ENCODE measurements around the gene MAN2B2.

Gene MAN2B2

DNA sequence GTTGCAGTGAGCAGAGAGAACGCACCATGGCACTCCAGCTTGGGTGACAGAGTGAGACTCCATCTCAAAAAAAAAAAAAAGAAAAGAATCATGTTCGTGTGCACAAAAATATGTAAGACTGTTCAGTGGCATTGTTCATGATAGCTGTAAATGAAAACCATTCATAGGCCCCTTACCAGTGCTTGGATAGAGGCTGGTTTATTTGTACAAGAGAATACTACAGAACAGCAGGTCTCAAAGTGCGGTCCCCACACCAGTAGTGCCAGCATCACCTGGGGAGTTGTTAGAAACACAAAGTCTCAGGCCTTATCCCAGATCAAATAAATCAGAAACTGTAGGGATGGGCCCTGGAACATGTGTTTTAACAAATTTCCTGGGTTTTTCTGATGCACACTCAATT, 52.8 kb downstream of the MAN2B2 start:
- TF ChIP-seq, protein P1, sequence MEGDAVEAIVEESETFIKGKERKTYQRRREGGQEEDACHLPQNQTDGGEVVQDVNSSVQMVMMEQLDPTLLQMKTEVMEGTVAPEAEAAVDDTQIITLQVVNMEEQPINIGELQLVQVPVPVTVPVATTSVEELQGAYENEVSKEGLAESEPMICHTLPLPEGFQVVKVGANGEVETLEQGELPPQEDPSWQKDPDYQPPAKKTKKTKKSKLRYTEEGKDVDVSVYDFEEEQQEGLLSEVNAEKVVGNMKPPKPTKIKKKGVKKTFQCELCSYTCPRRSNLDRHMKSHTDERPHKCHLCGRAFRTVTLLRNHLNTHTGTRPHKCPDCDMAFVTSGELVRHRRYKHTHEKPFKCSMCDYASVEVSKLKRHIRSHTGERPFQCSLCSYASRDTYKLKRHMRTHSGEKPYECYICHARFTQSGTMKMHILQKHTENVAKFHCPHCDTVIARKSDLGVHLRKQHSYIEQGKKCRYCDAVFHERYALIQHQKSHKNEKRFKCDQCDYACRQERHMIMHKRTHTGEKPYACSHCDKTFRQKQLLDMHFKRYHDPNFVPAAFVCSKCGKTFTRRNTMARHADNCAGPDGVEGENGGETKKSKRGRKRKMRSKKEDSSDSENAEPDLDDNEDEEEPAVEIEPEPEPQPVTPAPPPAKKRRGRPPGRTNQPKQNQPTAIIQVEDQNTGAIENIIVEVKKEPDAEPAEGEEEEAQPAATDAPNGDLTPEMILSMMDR (IDR thresholded peaks at IDR 0.05): no peak

DNA sequence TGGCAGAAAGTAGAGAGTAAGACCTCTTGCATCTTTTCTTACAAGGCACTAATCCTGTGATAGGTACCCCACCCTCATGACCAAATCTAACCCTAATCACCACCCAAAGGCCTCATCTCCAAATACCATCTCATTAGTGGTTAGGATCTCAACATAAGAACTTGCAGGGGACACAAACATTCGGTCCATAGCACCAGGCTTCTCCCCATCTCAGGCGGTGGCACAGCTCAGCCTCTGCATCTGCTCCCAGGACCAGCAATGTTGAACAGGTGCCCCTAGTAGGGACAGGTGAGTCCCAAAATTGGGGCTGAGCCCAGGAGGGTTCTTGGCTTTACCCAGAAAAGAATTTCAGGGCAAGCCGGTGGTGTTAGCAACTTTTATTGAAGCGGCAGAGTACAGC, 57.1 kb downstream of the MAN2B2 start:
- TF ChIP-seq, protein P1 (IDR thresholded peaks at IDR 0.05): no peak

DNA sequence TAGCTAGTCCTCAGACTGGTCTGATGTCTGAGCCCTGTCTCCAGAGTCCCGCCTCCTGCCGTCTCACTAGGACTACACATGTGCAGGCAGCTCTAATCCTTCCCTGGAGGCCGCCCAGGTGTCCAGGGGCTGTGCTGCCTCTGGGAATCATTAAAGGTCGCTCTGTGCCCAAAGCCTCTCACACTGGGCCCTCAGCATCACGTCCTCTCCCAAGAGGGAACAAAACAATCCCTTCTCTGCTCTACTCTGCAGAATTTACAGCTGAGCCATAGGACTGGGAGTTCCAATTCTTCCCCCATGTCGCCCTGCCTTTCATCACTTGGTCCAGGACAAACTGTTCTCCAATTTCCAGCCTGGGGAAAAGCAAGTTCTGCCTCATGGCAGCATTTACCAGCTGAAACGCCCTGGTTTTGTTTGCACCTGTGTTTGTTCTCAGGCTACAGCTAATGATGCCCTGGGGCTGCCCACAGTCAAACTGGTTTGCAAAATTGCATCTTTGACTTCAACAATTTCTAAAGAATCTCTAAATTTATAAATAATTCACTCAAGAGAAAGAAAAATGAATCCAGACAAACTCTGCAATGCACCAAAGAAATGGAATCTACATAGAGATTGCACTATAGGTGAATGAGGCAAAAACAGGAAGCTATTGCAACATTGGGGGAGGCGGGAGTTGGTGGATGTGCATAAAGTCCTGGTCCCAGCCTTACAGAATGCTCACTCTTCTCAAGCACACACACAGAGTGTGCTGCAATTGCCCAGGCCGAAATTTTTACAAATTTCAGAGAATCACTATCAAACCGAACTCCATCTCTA, 58.3 kb downstream of the MAN2B2 start:
- TF ChIP-seq, protein P1 (IDR thresholded peaks at IDR 0.05): no peak

DNA sequence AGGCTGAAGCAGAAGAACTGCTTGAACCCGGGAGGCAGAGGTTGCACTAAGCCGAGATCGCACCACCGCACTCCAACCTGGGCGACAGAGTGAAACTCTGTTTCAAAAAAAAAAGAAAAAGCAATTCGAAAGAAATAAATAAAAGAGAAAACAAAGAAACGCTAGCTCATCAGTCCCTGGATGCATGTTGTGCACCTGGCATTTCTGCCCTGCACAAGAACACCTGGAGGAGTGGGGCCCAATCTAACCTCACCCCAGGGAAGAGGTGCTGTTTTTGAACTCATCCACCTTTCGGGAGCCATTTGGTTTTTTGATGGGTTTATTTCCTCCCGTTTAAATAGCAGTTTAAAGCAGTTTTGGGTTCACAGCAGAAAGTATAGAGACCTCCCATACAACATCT, 59.8 kb downstream of the MAN2B2 start:
- TF ChIP-seq, protein P1 (IDR thresholded peaks at IDR 0.05): no peak

DNA sequence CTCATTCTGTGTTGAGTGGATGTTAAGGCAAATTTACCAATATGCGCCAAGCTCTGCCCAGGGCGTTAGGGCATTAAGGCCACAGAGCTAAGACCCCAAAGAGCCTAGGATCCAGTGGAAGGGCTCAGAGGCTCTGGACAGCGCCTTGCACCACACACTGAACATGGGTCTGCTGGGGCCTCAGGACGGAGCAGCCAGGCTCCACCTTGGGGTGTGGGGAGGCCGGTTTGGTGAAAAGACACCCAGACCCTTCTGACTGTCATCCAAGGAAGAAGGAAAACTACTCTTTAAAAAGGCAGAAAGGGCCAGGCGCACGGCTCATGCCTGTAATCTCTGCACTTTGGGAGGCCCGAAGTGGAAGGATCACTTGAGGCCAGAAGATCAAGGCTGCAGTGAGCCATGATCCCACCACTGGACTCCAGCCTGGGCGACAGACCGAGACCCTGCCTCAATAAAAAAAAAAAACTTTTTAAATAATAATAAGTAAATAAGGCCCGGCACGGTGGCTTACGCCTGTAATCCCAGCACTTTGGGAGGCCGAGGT, 64.2 kb downstream of the MAN2B2 start:
- TF ChIP-seq, protein P1 (IDR thresholded peaks at IDR 0.05): no peak

DNA sequence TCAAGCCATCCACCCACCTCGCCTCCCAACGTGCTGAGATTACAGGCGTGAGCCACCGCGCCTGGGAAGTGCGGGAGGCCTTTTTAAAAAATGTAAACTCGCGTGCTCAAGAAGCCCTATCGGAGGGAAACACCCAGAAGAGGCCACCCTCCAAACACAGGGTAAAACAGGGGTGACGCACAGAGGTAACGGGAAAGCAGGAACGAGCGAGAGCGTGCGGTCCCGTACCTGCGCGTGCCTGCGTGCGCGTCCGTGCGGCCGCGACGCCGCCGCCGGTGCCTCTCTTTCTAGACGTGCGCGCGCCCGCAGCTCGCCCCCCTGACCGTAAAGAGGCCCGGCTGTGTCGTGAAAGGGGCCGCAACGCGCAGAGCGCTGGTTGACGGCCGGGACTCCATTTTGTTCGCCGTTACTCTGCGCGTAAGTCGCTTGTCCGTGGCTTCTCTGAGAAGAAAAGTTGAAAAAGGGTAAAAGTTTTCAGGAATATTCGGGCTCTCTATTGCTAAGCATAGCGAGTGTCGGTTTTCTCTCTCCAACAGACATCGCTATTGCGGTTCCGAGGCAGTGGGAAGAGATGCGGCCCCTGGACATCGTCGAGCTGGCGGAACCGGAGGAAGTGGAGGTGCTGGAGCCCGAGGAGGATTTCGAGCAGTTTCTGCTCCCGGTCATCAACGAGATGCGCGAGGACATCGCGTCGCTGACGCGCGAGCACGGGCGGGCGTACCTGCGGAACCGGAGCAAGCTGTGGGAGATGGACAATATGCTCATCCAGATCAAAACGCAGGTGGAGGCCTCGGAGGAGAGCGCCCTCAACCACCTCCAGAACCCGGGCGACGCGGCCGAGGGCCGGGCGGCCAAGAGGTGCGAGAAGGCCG, 65.5 kb downstream of the MAN2B2 start, which contains the start of gene MRFAP1:
Gene MRFAP1 (plus strand): TSS at position 394 of the 872 bp plus-strand sequence. CDS start 178 bp downstream, at position 572.
- TF ChIP-seq, protein P1 (IDR thresholded peaks at IDR 0.05): no peak; the same call in 1 of the 2 replicates

DNA sequence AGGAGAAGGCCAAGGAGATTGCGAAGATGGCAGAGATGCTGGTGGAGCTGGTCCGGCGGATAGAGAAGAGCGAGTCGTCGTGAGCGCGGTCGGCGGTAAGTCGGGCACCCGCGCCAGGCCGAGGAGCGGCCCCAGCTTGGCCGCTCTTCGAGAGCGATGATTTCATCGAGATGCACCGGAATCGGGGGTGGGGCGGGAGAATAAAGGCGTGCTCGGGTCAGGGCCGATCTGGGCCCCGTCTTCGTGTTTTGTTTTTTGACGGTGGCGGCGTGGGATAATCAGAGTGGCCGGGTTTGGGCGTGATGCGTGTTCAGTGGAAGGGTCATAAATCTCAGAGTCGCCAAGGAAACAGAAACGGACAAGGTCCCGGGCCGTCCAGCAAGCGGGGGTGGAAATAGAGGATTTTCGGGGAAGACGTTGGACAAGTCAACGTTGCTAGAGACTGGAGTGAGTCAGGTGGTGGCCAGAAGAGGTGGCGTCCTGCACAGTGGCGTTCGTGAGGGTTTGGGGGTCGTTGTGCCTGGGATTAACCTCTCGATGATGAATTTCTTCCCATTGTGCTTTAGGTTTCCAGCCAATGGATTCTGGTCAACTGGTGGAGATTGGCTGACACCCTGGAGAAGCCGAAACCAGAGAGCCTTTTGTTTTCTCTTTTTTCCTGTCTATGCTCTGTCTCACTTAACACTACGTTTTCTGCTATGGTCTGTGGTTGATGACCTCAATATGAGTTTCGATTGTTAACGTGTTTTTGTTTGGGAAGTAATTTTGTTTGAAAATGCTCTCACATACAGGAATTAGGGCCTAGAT, 66.4 kb downstream of the MAN2B2 start:
- TF ChIP-seq, protein P1 (IDR thresholded peaks at IDR 0.05): no peak
